Middle frontal gyrus (tissue), 1 donor: ENCODE data around the gene ANTXR1.

Experiments
- DNase-seq: peaks from one replicate; pipeline ENCODE4 v3.0.0-alpha.2; 2015; ENCODE audit warnings: low spot score; ENCODE audit errors: extremely low spot score

Gene ANTXR1

GRCh38 chr2:69013142-69013839 lies at the start of gene ANTXR1:
Gene ANTXR1, plus strand, starts transcription at chr2:69013179. Its CDS starts 321 bp downstream, at chr2:69013500.
- DNase-seq: no peak

GRCh38 chr2:68964282-68964681 lies 48.7 kb upstream of the ANTXR1 start:
- DNase-seq: no peak

- DNase-seq: no peak
Measured at GRCh38 chr2:68968221-68968620, 44.8 kb upstream of the ANTXR1 start.

GRCh38 chr2:68969736-68970490 lies 43.1 kb upstream of the ANTXR1 start:
- DNase-seq: no peak

GRCh38 chr2:68970566-68971265 lies 42.3 kb upstream of the ANTXR1 start:
- no peak for DNase-seq

- no peak for DNase-seq
Measured at GRCh38 chr2:68971591-68972231, 41.3 kb upstream of the ANTXR1 start.

- no peak for DNase-seq
Measured at GRCh38 chr2:68974251-68974650, 38.7 kb upstream of the ANTXR1 start, which contains the start of gene GKN1. Gene GKN1, plus strand, starts transcription at chr2:68974636. Its CDS starts 42 bp downstream, at chr2:68974678.

- DNase-seq: no peak
Measured at GRCh38 chr2:68974946-68975665, 37.9 kb upstream of the ANTXR1 start.

- DNase-seq: no peak
Measured at GRCh38 chr2:68975844-68976243, 37.1 kb upstream of the ANTXR1 start.

- no peak for DNase-seq
Measured at GRCh38 chr2:68977453-68977852, 35.5 kb upstream of the ANTXR1 start.

- no peak for DNase-seq
Measured at GRCh38 chr2:68978098-68978497, 34.9 kb upstream of the ANTXR1 start.

GRCh38 chr2:68980956-68981355 lies 32.0 kb upstream of the ANTXR1 start:
- no peak for DNase-seq

GRCh38 chr2:68987021-68987503 lies 25.9 kb upstream of the ANTXR1 start:
- no peak for DNase-seq

- DNase-seq: no peak
Measured at GRCh38 chr2:68989035-68989434, 23.9 kb upstream of the ANTXR1 start.

- DNase-seq: no peak
Measured at GRCh38 chr2:68992341-68992740, 20.6 kb upstream of the ANTXR1 start.

- DNase-seq: no peak
Measured at GRCh38 chr2:68992933-68993332, 20.0 kb upstream of the ANTXR1 start.

GRCh38 chr2:68993660-68994059 lies 19.3 kb upstream of the ANTXR1 start:
- no peak for DNase-seq

- DNase-seq: no peak
Measured at GRCh38 chr2:68994864-68995263, 18.1 kb upstream of the ANTXR1 start.

- no peak for DNase-seq
Measured at GRCh38 chr2:68995916-68996315, 17.1 kb upstream of the ANTXR1 start.

GRCh38 chr2:68997401-68997800 lies 15.6 kb upstream of the ANTXR1 start:
- DNase-seq: no peak

GRCh38 chr2:69001879-69002278 lies 11.1 kb upstream of the ANTXR1 start:
- no peak for DNase-seq
